GM18870 (cell line): ENCODE measurements around the gene PALM2AKAP2.

Experiments
- ATAC-seq: cut with Tn5 transposase; IDR thresholded peaks from one replicate; pipeline ENCODE4 v1.9.1; 2021; ENCODE audit warnings: moderate library complexity; ENCODE audit not compliant: unreplicated experiment

The PALM2AKAP2 gene

DNA sequence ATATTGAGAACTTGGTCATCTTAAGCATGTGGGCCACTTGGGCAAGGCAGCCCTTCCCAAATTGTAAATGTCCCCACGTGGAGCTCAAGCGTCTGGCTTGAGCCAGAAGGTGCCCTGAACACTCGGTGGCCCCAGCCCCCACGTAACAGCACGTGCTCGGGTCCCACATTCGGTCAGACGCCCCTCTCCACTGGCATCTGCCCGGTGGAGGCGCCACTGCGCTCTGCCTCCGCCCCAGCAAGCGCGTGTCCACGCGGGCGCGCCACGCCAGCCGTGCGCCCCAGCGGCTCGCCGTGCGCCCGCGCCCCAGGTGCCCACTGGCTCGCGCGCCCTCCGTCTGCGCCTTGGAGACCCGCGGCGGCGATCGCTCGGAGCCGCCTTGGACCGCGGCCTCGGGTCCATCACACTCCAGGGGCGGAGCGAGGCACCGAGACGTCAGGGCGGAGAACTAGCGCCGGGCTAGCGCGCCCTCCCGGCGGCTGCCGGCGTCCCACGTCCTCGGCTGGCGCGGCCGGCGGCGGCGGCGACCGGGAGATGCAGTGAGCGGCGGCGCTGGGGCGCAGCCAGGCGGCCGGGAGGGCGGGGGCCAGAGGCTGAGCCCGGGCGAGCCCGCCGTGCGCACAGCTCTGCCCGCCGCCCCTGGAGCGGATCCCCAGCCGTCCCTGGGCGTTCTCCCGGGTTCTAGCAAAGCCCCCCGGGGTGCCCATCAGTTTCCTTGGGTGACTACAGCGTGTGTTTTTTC, at the start of gene PALM2AKAP2:
Gene PALM2AKAP2 (plus strand): TSS at position 488 of the 742 bp plus-strand sequence. CDS start 291 bp downstream, outside the sequence.
- no peak for ATAC-seq

DNA sequence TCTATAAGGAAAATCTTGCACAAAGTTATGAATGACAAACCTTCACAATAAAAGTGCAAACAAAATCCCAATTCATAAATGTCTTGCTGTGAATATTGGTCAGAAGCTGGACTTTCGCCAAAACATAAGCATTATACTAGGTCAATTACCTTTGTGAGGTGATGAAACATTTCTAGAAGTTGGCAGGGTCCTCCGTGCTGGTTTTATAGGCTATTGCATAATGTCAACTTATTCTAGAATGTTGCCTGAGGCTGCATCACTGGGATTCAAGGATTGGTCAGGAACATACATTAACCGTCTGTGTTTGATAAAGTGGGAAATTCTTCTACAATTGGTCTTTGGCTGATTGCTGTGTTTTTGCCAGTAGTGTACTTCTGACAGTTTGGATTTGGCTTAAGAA, 49.8 kb upstream of the PALM2AKAP2 start:
- no peak for ATAC-seq

DNA sequence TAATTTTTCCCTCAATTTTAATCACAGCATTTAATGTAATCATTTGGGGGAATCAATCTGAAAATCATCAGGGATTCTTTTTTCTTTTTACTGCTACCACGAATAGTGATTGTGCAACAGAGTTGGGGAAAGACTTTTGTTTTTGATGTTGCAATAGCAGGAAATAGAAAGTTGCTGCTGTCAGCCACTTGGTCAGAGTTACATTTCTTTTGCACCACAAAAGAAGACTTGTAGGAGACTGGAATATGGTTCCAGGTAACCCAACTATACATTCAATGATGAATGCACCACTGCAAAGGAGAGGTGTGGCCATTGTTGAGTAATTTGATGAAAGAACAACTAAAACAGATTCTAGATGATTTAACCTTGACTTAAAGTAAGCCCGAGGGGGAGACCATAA, 46.3 kb upstream of the PALM2AKAP2 start:
- ATAC-seq, result no peak

DNA sequence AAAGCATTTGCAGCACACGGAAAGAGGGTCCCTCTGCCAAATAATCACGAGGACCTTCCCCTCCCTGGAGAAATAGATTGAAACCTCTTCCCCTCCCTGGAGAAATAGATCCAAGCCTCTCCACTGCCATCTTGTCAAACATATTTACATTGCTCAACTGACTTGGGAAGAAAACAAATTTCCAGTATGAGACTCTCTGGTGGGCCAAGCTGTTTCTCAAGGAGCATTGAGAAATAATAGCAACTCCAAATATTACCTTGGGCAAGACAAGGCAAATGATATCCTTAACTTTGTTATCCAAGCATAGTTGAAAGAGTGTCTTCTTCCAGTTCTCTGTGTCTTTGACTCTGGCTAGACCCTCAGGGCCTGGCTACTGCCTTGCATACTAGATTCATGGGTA, 45.2 kb upstream of the PALM2AKAP2 start:
- no peak for ATAC-seq

DNA sequence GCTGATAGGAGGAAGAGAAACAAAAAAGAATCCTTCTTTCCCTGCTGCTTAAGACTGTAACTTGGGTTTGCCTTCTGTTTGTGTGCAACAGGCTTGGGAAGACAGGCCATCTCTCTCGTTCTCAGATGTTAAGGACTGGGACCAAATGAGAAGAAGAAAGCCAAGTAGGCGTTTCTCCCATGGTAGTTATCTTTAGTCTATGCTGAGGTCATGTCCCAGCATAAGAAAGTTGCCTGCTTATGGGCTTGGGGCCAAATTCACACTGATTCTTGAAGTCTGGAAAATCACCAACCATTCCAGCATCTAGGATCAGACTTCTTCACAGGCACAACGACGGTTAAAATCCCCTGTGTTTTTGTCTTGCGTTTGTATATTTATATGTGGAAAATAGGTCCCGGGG, 44.2 kb upstream of the PALM2AKAP2 start:
- ATAC-seq, result no peak

- ATAC-seq, result no peak
Measured at GRCh38 chr9:109737295-109737694, 42.7 kb upstream of the PALM2AKAP2 start.

DNA sequence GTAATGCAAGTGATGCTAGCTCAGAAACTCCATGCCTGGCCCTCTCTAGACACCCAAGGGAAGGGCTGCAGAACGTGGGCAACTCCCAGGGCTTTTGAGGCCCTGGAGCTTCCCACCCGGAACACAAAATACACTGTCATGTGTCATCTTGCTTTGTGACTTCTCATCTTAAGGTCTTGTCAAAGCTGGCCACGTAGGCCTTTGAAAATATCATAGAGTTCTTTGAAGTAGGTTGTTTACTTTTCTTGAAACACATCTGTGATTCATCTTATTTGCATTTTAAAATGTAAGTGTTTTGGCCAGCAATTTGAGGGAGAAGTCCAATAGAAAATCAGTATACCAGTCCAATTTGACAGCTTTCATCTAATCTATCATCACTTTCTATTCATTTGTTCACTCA, 40.2 kb upstream of the PALM2AKAP2 start:
- no peak for ATAC-seq

GRCh38 chr9:109742776-109743348, 37.1 kb upstream of the PALM2AKAP2 start:
- no peak for ATAC-seq

- no peak for ATAC-seq
Measured at GRCh38 chr9:109743696-109744095, 36.3 kb upstream of the PALM2AKAP2 start.

- no peak for ATAC-seq
Measured at GRCh38 chr9:109745335-109746283, 34.4 kb upstream of the PALM2AKAP2 start.

- no peak for ATAC-seq
Measured at GRCh38 chr9:109751253-109751652, 28.7 kb upstream of the PALM2AKAP2 start.

DNA sequence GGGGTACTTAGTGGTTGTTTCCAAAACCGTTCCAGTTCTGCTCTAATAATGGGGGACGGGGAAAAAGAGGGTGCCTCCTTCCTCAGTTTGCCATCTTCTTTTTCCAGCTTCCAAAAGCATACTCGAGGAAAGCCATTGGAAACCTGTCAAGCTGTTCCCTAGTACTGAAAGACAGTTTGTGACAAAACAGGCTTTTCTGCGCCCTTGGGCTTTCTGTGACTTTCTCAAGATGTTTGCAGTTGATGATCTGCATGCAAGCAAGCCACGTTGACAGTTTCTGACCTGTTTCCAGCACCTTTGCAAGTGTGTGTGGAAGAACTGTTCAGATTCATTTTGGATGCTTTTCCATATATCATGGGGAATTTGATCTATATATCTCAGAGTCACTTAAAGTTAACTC, 26.7 kb upstream of the PALM2AKAP2 start:
- no peak for ATAC-seq

- ATAC-seq, result no peak
Measured at GRCh38 chr9:109755040-109755439, 25.0 kb upstream of the PALM2AKAP2 start.

DNA sequence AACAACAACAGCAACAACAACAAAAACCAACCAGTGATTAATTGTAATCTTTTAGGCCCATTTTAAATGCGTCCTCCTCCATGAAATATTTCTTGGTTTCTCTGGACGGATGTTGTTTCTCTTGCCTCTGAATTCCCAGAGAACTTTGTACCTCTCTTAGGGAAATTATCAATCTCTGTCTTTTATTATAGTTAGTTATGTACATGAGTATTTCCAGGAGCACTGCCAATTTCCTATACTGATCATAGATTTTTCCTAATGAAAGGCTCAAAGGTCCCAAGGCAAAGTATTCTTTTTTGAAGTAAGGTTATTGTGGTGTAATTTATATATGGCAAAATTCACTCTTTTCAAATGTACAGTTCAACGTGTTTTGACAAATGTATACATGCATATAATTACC, 20.4 kb upstream of the PALM2AKAP2 start:
- ATAC-seq, result no peak

DNA sequence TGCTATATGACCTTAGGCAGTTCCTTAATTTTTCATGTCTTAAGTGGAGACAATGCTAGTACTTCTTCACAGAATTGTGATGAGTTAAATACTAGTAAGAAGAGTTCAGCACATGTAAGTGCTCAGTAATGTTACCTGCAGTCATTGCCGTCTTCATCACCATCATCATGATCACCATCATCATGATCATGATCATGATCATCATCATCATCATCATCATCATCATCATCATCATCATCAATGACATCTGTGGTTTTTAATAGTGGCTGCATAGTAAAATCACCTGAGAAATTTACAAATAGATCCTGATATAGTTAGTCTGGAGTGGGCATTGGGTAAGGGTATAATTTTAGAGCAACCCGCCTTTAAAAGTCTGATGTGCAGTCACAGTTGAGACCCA, 14.7 kb upstream of the PALM2AKAP2 start:
- ATAC-seq, result no peak

GRCh38 chr9:109765830-109766229, 14.2 kb upstream of the PALM2AKAP2 start:
- ATAC-seq, result no peak

GRCh38 chr9:109766351-109766750, 13.6 kb upstream of the PALM2AKAP2 start:
- ATAC-seq, result no peak

DNA sequence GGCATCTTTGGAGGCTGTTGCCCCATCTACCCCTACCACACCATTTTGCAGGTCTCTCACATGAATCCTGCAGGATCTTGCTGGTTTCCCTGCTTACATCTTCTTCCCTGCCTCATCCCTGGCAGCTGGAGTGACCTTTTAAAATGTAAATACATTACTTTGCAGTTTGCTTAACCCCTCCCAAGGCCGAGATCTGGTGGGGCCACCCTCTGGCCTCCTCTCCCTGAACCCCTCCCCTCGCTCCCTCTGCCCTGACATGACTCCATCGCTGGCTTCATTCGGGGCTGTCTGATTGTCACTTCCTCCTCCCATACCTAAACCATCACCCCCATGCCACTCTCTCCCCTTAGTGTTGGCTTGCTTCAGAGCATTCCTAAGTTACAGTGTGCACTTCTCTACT, 12.6 kb upstream of the PALM2AKAP2 start:
- no peak for ATAC-seq

DNA sequence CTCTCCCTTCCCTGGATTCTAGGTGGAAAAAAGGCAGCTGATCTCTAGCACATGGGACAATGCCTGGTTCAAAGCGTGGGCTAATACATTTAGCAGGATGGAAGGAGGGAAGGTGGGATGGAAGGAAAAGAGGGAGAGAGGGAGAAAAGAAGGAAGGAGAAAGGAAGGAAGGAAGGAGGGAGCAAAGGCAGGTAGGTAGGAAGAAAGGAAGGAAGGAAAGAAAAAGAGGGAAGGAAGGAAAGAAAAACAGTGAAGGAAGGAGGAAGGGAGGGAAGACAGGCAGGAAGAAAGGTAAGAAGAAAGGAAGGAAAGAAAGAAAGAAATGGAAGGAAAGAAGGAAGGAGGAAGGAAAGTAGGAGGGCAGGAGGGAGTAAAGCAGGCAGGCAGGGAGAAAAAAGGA, 12.2 kb upstream of the PALM2AKAP2 start:
- ATAC-seq, result no peak

DNA sequence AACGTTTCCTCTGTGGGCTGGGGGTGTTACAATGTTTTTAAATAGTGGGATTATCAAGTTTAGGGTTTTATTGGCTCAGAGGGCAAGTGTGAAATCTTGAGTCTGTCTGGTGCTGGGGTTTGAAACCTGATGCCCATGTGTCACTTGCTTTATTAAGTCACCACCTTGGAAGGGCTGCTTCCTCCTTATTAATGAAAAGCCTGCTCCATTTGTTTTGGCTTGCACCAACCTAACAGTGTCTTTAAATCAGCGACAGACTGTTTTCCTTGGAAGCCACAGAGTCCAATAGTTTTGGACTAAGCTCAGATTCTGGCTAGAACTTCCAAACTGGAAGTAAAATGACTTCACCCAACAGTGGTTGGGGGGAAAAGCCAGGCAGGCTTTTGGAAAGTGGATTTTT, 10.7 kb upstream of the PALM2AKAP2 start:
- no peak for ATAC-seq

GRCh38 chr9:109770101-109770500, 9.9 kb upstream of the PALM2AKAP2 start:
- ATAC-seq, result no peak

DNA sequence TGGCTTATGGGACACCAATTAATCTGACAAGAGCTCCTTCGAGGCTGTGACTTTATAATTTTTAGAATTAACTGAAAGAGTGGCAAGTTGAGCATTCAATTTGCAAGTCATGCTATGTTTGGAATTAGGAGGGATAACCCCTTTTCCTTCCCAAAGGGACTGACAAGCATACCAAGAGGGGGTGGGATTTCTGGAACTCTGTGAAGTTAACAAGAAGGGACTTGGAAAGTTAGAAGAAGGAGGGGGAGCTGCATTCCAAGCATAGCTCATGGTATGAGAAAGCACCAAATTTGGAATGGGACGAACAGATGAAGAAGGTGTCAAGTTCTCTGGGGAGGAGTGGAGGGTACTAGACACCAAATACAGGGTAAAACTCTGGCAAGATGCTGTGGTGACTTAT, 8.9 kb upstream of the PALM2AKAP2 start:
- no peak for ATAC-seq
